ENCODE data around the gene LAGE3.

Gene LAGE3

GRCh38 chrX:154443992-154444754 lies 34.9 kb downstream of the LAGE3 start, which contains the start of gene FAM50A:
TSS of gene FAM50A (plus strand) at chrX:154444141. CDS start at chrX:154444236, 95 bp downstream.
- peak; percentile 78 for DNase-seq (ENCODE audit: insufficient read length, low spot score)
- no peak for FAIRE-seq
- TF ChIP-seq, protein P1, sequence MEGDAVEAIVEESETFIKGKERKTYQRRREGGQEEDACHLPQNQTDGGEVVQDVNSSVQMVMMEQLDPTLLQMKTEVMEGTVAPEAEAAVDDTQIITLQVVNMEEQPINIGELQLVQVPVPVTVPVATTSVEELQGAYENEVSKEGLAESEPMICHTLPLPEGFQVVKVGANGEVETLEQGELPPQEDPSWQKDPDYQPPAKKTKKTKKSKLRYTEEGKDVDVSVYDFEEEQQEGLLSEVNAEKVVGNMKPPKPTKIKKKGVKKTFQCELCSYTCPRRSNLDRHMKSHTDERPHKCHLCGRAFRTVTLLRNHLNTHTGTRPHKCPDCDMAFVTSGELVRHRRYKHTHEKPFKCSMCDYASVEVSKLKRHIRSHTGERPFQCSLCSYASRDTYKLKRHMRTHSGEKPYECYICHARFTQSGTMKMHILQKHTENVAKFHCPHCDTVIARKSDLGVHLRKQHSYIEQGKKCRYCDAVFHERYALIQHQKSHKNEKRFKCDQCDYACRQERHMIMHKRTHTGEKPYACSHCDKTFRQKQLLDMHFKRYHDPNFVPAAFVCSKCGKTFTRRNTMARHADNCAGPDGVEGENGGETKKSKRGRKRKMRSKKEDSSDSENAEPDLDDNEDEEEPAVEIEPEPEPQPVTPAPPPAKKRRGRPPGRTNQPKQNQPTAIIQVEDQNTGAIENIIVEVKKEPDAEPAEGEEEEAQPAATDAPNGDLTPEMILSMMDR (IDR thresholded peaks at IDR 0.05; ENCODE audit: insufficient read depth, missing control alignments), result no peak

DNA sequence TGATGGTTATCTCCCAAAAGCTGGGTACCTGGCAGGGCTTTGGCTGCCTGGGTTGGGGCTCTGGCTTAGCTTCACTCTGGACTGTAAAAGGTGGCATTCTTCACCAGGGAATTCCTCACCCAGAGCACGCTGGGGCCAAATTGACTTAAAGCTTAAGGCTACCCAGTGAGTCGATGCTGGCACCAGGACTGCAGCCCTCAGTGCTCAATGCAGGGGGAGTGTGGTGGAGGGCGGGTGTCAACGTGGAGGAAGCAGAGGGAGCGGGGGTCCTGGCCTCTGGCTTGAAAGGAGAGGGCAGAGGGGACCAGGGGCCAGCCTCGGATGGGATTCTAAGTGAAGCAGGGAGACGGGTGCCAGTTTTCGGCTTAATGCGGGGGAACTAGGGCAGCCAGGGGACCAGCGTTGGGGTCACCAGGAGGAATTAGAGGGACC lies 35.6 kb downstream of the LAGE3 start:
- no peak for FAIRE-seq
- TF ChIP-seq, protein P1 (IDR thresholded peaks at IDR 0.05; ENCODE audit: insufficient read depth, missing control alignments), result no peak
- DNase-seq (ENCODE audit: insufficient read length, low spot score), result no peak

DNA sequence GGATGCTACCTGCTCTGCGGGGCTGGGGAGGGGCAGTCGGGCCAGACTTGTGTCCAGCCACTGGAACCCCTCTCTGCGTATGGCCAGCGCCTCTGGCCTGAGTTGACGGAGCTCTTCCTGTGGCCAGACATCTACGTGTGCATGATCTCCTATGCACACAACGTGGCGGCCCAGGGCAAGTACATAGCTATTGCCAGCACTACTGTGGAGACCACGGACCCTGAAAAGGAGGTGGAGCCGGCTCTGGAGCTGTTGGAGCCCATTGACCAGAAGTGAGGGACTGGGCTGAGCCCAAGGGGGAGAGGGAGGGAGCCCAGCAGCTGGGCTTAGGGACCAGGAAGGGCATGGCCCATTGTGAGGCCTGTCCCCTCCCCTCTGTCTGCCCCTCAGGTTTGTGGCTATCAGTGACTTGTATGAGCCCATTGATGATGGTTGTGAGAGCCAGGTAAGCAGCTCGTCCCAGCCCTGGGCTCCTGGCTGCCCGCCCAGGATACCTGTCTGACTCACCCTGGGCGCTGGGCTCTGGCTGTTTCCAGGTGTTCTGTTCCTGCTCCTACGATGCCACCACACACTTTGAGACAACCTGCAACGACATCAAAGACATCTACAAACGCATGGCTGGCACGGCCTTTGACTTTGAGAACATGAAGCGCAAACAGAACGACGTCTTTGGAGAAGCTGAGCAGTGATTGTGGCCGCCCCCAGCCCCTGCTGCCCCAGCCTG lies 36.9 kb downstream of the LAGE3 start:
- DNase-seq (ENCODE audit: insufficient read length, low spot score) (no peak), FAIRE-seq (no peak)
- TF ChIP-seq, protein P1 (IDR thresholded peaks at IDR 0.05; ENCODE audit: insufficient read depth, missing control alignments), result no peak

DNA sequence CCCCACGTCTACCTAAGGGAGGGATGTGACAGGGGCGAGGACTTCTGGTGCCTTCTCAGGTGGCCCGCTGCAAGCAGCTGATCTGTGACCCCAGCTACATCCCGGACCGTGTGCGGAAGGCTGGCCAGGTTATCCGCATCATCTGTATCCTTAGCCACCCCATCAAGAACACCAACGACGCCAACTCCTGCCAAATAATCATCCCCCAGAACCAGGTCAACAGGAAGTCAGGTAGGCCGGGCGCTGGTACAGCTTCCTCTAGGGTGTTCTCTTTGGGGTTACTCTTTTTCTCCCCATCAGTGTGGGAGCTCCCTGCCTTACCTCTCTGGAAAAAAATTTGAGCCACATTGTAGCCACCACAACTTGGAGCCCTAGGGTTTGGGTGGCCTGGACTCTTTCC lies 37.5 kb downstream of the LAGE3 start:
- no peak for DNase-seq (ENCODE audit: insufficient read length, low spot score)
- TF ChIP-seq, protein P1 (IDR thresholded peaks at IDR 0.05; ENCODE audit: insufficient read depth, missing control alignments), result no peak
- FAIRE-seq, result no peak

DNA sequence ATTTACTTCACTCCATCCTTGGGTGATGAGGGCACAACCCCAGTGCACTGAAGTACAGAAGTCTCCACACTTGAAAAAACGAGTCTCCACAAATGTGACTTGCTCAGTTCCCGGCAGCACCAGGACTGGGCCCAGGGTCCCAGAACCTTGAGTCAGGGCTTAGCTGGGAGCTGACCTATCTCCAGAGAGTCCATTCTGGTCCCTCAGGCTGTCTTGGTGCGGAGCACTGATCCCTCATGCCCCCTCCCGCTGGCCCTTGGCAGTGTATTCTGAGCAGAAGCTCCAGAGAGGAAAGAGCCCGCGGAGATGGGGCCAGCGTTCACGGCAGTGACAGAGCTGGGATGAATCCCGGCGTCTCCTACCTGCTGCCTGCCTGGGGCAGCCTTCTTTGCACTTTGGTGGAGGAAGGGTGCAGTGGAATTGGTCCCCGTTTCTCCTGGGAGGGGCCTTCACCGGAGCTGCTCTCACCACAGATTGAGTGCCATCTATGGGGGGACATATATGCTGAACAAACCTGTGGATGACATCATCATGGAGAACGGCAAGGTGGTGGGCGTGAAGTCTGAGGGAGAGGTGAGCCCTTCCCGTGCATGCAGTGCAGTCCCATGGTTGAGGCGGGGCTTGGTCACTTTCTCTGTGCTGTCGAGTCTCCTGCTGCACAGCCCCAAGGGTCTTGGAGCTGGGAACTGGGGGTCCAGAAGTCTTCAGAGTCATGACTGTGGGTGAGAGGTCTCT lies 38.3 kb downstream of the LAGE3 start:
- DNase-seq (ENCODE audit: insufficient read length, low spot score), result no peak
- TF ChIP-seq, protein P1 (IDR thresholded peaks at IDR 0.05; ENCODE audit: insufficient read depth, missing control alignments), result no peak
- FAIRE-seq, result no peak

GRCh38 chrX:154439841-154440240 lies 39.2 kb downstream of the LAGE3 start:
- FAIRE-seq (no peak), DNase-seq (ENCODE audit: insufficient read length, low spot score) (no peak)

More at GRCh38 chrX:154439841-154440240, 39.2 kb downstream of the LAGE3 start:
- TF ChIP-seq, protein P1 (IDR thresholded peaks at IDR 0.05; ENCODE audit: insufficient read depth, missing control alignments), result no peak

Data from D721Med (cell line).